IPS-NIHi11 (cell line): ENCODE data around the gene SPCS2.
A peak's percentile ranks its signal among the peaks of the same experiment; 100 is the strongest.
"Not testable (repeated sequence)": the region's sequence is repeated elsewhere in the genome, so short reads cannot be mapped to it uniquely, and the experiment has no call there.

ENCODE experiments used
- DNase-seq: peaks from one replicate; pipeline ENCODE4 v3.0.0; 2012; ENCODE audit warnings: mixed read lengths, low spot score

Gene SPCS2

DNA sequence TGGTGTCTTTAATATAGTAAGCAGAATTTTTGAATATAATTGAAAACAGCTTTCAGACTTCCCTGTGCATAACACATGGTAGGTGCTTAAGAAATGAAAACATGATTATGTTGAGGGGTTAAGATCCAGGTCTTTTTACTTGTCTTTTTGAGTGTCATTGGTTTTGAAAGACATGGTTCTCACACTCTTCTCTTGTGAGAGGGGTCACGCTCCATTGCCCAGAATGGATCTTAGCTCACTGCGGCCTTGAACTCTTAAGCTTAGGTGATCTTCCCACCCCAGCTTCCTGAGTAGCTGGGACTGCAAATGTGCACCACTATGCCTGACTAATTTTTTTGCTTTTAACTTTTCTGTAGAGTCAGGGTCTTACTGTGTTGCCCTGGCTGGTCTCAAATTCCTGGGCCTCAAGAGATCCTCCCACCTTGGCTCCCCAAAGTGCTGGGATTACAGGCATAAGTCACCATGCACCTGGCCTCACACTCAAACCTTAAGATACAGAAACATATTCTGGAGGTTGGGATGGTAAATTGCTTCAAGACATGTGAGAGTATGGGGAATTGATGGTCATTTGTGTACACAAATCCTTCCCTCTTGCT lies 1.4 kb downstream of the SPCS2 start:
- no peak for DNase-seq

DNA sequence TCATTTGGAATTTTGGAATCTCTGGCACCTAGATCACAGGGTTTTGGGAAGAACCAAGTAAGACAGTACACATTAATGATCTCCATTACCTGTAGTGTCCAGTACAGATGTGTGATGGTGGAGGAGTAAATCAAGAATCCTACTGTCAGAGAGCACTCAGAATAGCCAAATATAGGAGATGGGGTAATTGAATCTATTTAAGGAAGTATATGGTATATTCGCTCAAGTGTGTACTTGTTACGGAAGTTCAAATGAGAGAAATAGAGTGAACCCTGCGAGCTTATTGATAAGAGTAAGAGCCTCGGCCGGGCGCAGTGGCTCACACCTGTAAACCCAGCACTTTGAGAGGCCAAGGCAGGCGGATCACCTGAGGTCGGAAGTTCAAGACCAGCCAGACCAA lies 2.2 kb downstream of the SPCS2 start:
- no peak for DNase-seq

DNA sequence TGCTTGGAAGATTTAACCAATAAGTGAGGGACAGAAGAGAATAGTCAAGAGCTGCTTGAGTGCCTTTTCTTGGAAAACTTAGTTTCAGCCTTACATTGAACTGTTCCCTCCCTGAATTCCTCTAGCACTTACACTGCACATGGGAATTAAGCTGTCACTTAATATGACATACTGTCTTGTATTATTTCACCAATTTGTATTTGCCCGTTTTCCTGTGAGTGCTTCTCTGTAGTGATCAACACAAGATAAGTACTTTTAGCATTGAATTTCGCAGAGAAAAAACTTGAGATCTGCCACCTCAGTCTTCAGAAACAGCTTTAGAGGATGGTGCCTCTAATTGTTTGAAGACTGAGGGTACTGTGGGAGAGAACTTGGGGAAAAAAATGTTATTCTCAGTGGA lies 3.7 kb downstream of the SPCS2 start:
- DNase-seq, result no peak

DNA sequence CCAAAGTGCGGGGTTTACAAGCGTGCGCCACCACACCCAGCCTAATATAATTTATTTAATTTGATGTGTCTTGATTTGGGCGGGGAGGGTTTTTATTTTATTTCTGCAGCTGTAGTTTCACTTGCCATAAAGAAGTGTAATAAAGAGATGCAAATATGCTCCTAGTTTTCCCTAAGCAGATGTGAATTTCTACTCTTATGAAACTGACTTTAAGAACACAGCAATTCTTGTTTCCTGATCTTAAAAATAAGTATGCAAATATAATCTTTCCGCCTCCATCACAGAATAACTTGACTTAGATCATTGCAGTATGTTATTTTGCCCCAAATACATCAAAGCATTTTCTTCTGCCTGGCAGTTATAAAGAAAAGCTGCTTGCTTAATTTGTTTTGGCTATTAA lies 4.4 kb downstream of the SPCS2 start:
- no peak for DNase-seq

DNA sequence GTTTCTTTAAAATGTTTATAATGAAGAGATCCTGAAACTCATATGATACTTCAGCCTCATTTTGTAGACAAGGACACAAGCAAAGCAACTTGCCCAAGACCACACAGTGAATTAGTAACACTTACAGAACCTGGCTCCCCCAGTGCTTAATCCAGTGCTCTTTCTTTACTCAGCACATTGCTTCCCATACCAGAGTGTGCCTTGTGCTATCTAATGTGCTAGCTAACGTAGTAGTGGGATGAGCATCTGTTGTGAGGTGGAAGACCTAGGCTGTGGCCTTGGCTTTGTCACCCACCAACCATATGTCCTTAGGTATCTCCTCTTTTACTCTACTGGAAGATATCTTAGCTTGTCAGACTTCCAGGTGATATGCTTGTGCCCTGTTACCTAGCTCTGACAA lies 5.1 kb downstream of the SPCS2 start:
- no peak for DNase-seq

DNA sequence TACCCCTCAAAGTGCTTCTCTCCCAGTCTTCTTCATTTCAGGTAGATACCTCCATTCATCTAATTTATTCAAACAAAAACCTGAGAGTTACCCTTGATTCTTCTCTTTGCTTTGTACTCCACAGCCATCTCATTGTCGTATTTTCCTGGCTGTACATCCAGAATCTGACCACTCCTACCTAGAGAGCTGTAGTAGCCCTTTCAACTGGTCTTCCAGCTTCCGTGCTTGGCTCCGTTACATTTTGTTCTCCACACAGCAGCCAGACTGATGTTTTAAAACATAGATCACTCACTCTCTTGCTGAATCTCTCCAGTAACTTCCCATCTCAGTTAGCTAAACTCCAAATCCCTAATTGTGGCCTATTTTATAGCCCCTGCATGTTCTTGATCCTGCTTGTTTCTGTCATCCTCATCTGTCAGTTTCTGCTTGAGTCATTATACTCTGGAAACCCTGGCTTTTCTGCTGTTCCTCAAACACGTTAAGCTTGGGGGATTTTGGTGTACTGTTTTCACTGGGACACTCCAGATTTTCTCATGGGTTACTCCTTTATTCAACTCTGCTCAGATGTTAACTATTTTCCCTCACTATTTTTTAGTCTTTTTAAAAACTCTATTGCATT lies 7.4 kb downstream of the SPCS2 start:
- DNase-seq, result no peak

DNA sequence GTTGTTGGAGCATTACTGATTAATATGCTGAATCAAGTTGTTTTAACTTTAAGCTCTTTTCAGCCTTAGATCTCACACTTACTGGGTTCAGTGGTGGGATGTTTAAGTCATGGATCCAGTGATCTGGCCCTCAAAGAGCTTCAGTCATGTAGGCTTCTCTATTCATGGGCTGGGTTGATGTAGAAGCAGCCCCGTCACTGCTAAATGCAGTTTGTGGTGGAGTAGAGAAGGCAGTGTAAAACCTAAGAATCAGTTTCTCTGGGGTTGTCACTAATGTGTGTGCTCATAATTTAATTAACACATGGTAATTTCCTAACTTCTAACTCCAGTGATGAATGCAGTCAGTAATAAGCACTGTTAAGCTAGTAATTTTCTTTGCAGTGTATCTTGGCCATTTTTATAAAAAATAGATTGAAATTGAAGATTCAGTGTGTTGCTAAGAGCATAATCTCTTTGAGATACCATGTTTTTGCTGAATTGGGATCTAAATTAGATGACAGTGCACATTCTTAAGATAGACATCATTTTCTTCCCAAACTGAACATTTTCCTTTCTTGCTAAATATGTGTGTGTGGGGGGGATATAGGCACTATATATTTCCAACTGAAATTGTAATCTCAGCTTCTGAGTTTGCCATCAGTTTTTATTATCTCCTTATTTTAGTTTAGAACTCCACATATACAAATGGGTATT lies 9.0 kb downstream of the SPCS2 start:
- no peak for DNase-seq

DNA sequence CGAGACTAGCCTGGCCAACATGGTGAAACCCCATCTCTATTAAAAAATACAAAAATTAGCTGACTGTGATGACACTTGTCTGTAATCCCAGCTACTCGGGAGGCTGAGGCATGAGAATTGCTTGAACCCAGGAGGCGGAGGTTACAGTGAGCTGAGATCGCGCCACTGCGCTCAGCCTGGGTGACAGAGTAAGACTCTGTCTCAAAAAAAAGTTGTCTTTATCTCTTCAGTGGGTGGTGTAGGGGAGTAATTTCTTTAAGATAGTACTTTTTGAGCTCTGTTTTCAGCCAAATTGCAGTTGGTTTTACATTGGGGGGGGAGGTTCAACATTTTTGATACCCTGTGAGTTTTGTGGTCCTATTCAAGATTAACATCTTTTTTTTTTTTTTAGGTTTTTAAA lies 11.1 kb downstream of the SPCS2 start:
- not testable (repeated sequence) for DNase-seq

DNA sequence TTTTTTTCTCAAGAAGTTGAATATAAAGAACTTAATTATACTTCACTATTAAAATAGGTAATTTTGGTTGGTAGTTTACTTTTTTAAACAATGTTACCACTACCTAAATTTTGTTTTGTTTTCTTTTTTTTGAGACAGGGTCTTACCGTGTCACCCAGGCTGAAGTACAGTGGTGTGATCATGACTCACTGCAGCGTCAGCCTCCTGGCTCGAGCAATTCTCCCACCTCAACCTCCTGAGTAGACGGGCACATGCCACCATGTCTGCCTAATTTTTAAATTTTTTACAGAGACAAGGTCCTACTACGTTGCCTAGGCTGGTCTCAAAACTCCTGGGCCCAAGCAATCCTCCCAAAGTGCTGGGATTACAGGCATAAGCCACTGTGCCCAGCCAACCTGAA lies 17.6 kb downstream of the SPCS2 start:
- no peak for DNase-seq

DNA sequence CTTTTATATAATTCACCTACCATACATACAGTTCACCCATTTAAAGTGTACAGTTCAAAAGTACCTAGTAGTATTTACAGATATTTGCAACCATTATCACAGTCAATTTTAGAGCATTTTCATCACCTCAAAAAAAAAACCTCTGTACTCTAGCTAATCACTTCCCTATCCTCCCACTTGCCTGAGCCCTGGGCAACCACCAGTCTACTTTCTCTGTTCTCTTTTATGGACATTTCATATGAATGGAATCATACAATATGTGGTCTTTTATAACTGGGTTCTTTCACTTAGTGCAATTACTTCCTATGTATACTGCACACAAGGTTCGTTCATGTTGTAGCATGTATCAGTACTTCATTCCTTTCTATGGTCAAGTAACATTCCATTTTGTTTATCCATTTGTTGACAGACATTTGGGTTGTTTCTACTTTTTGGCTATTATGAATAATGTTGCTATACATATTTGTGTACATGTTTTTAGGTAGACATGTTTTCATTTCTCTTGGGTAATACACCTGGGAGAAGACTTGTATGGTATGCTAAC lies 21.9 kb downstream of the SPCS2 start:
- no peak for DNase-seq

DNA sequence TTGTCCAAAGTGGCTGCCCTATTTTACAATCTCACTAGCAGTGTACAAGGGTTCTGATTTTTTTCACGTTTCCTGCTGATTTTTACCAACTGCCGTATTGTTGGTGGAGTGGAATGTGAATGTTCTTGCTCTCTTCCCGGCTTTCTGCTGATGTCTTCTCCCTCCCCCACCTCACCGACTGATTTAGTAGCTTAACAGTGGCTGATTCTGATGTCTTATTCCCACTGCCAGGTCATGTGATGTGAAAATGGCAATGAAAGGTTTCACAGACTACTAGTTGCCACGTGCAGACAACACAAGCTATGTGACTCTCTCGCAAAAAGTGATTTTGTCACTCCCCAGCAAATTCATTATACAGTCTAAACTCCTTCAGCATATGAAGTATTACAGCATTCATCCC lies 22.4 kb downstream of the SPCS2 start:
- no peak for DNase-seq

DNA sequence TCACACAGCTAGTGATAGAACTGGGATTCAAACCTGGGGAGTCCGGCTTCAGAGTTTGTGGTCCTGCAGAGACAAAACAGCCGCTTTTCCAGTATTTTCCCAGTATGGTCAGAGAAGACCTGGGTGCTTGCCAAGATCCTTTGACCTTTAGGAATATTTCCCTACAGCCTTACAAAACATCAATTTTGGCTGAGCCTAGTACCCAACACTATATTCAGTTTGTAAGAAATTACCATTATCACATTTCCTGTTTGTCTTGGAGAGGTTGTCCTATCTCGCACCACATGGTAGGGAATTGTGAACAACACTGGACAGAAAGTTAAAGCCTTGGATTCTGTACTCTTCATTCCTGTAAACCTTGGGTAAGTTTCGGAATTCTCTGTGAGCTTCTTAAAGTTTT lies 29.0 kb downstream of the SPCS2 start:
- no peak for DNase-seq

DNA sequence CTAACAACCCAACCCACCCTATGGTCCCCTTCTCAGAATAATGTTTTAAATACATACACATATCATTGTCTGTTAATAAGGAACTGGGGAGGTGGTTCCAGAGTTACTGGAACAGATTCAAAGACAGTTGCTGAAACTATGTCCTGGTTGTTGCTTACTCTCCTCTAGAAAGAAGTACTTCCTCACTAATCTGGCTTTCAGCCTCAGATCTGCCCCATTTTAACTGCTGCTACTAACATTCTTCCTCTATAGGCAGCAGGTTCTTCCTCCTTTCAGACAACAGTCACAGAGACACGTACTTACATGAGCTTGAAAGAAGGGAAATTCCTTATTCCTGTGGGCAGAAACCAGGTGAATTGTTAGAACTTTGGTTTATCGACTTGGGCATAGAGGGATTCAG lies 31.6 kb downstream of the SPCS2 start:
- no peak for DNase-seq

DNA sequence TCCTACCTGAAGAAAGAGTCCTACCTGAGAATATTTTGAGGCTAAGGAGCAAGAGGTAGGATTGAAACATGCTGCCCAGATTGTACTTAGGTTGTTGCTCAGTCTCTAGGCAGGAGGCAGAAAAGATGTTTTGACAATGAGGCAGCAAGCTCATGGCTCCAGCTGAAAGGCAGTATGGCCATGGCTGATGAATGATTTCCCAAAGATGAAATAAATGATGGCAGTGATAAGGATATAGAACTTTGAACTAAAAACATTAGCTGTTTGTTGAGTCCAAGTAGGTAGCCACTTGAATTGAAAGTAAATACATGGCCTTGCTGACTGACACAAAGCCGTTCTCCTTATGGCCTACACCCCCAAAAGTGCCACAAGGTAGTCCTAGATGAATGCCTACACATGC lies 32.8 kb downstream of the SPCS2 start:
- DNase-seq, result no peak

DNA sequence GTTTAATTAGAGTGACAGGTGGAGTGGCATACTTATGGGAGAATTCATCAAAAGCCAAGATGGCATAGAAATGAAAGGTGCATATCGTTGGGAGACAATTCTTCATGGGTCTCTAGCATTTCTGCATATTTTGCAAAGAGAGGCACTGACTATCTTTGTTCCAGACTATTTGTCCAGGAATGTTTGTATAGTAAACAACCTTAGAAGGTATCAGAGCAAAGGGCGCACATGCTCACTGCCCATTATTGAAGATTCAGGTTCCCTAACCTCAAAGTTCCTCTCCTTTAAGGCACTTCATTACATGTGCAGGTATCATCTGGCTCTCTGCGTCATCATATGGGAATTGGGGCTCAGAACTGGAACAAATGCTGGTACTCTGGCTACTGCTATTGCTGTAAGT lies 35.0 kb downstream of the SPCS2 start:
- DNase-seq, result no peak

DNA sequence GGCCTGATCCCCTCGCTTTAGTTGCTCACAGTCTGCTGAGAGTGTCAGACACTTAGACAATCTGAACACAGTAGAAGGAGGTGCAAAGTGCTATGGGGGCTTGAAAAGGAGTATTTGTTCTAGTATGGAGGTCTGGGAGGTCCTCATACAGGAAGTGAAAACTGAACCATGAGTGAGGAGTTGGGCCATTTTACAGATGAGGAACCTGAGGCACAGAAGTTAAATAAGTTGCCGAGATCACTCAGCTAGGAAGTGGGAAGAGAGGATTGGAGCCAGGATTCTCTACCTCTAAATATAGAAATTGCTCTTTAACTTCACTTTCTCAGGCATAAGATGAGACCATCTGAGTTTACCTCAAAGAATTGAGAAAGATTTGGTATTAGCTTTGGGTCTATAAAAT lies 35.7 kb downstream of the SPCS2 start:
- no peak for DNase-seq

DNA sequence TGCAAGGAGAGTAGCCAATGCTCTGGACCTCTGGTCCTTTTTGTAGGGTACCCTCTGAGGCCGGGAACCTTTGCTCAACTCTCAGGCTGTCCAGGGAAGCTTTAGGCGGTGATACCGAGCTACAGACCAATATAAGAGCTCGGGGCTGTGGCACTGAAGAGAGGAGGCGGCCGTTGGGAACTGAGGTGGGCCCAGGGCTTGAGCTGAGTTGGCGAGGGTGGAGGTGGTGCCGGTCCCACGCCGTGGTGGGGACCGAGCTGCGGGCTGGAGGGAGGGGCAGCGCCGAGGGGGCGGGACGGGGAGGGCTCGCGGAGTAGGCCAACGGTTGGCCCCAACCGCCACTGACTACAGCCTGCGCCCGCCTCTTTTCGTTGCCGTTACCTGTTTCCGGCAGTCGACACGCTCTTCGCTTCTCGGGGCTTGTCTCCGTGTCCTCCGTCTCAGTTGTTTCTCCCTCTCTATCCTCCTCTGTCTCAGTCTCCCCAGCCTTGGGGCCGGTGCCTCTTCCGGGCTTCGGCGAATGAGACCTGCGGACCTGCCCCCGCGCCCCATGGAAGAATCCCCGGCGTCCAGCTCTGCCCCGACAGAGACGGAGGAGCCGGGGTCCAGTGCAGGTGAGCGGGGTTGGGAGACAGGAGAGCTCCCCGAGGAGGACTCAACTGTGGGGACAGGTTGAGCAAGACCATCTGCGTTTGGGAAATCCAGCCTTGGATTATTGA lies 39.6 kb downstream of the SPCS2 start, which contains the start of gene NEU3:
TSS of gene NEU3 (plus strand) at position 393 of the 719 bp plus-strand sequence. CDS start at position 521, 128 bp downstream.
- peak; percentile 93 for DNase-seq

DNA sequence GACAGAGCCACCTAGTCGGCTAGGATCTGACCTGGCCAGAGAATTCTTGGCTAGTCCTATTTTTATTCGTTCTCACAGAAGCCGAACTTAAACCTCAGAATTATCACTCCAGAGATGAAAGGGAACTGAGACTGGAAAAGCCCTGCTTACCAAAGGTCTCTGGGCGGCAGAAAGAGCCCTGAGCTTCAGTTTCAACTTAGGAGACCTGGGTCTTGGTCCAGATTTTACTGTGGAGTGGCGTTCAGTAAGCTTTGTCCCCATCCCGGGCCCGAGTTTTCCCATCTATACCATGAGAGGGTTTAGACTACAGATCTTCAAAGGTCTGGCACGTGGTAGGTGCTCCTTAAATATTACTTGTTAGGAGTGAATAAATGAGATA lies 40.2 kb downstream of the SPCS2 start:
- DNase-seq, result no peak

DNA sequence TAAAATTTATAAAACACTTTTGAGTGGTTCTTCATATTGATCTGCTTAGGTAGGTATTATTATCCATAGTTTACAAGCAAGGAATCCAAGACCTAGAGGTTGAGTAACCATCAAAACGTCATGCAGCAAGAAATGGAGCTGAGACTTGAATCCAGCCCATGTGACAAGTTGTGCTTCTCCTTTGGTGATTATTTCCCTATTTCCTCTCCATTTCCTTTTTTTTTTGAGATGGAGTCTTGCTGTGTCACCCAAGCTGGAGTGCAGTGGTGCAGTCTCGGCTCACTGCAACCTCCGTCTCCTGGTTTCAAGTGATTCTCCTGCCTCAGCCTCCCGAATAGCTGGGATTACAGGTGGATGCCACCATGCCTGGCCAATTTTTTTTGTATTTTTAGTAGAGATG lies 41.1 kb downstream of the SPCS2 start:
- not testable (repeated sequence) for DNase-seq

DNA sequence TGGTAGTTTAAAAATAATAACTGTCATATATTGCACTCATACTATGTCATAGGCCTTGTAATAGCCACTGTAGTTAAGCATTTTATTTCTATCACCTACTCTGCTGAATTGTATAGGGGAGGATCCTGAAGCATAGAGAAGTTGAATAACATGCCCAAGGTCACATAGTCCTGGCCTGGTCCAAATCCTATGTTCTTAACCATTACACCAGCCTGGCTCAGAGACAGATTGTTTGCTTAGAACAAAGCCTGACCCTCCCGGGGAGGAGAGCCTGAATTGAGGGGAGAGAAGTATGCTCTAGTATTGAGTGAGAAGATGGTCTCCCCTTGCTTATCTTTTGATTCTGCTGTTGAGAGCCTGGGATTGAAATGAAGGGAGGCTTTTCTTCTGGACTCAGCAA lies 41.9 kb downstream of the SPCS2 start:
- no peak for DNase-seq

DNA sequence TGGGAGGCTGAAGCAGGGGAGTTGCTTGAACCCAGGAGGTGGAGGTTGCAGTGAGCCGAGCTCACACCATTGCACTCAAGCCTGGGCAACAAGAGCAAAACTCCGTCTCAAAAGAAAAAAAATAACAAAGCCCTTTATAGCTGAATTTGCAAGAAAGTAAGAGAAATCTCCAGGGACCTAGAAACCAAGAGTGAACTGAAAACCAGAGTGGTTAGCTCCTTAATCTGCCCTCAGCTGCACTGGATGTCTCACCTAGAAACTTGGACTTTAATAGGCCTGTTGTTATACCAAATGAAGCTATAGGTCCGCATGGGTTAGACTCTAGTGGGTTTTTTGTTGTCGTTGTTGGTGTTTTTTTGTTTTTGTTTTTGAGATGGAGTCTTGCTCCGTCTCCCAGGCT lies 43.8 kb downstream of the SPCS2 start:
- DNase-seq, result no peak

DNA sequence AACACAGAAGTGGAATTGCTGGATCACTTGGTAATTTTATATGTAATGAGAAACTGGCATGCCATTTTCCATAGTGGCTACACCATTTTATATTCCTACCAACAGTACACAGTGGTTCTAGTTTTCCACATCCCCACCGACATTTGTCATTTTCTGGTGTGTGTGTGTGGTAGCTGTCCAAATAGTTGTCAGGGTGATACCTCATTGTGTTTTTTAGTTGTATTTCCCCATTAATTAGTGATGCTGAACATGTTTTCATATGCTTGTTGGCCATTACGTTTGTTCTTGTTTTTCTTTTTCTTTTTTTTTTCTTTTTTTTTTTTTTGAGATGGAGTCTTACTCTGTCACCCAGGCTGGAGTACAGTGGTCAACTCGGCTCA lies 51.9 kb downstream of the SPCS2 start:
- DNase-seq, result no peak

DNA sequence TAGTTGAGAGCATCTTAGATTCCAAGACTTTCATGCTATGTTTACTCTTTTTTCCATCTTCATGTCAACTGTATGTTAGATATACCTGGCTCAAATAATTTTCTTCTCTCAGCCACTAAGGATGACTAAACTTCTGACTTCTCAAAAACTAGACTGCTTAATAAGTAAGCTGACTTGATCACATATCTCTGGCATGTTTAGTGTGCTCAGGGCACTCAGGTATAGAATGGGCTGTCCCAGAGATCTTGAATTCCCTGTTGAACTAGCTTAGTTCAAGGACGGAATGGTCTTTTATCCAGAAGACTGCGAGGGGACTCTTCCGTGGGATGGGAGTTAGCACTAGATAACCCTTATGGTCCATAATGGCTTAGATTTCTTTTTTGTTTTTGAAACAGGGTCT lies 52.6 kb downstream of the SPCS2 start:
- DNase-seq, result no peak
